Measurements from ENCODE around the gene CFAP68. TPM values are rescaled to one million over a fixed set of nuclear protein-coding genes. Genes with fewer than 3 reads are reported as not detected.

The CFAP68 gene
- total RNA-seq, 1 experiment from 2014 or later, result 49.6 TPM

Other genes starting within 250 kb of the CFAP68 start
- gene PPP2R1B, start 113.2 kb upstream of the CFAP68 start, total RNA-seq (2021; ENCODE audit: unreplicated experiment), result 24.9 TPM
- 23.7 TPM for gene ALG9, start 8.0 kb upstream of the CFAP68 start, total RNA-seq (2021; ENCODE audit: unreplicated experiment)
- 3.8 TPM for gene FDXACB1, start 376 bp upstream of the CFAP68 start, total RNA-seq (2021; ENCODE audit: unreplicated experiment)
- gene CRYAB, start 32.2 kb downstream of the CFAP68 start, total RNA-seq (2021; ENCODE audit: unreplicated experiment), result not detected
- not detected for gene HSPB2, start 33.2 kb downstream of the CFAP68 start, total RNA-seq (2021; ENCODE audit: unreplicated experiment)
- gene C11orf52, start 39.4 kb downstream of the CFAP68 start, total RNA-seq (2021; ENCODE audit: unreplicated experiment), result 4.6 TPM
- gene DIXDC1, start 57.8 kb downstream of the CFAP68 start, total RNA-seq (2021; ENCODE audit: unreplicated experiment), result 5.6 TPM
- gene DLAT, start 145.9 kb downstream of the CFAP68 start, total RNA-seq (2021; ENCODE audit: unreplicated experiment), result 68.1 TPM
- 1.6 TPM for gene PIH1D2, start 194.5 kb downstream of the CFAP68 start, total RNA-seq (2021; ENCODE audit: unreplicated experiment)
- 19.4 TPM for gene NKAPD1, start 194.8 kb downstream of the CFAP68 start, total RNA-seq (2021; ENCODE audit: unreplicated experiment)
- gene TIMM8B, start 207.2 kb downstream of the CFAP68 start, total RNA-seq (2021; ENCODE audit: unreplicated experiment), result 62.1 TPM
- gene SDHD, start 207.3 kb downstream of the CFAP68 start, total RNA-seq (2021; ENCODE audit: unreplicated experiment), result 129 TPM